ENCODE results near the gene MPZL3.

MPZL3 gene

DNA sequence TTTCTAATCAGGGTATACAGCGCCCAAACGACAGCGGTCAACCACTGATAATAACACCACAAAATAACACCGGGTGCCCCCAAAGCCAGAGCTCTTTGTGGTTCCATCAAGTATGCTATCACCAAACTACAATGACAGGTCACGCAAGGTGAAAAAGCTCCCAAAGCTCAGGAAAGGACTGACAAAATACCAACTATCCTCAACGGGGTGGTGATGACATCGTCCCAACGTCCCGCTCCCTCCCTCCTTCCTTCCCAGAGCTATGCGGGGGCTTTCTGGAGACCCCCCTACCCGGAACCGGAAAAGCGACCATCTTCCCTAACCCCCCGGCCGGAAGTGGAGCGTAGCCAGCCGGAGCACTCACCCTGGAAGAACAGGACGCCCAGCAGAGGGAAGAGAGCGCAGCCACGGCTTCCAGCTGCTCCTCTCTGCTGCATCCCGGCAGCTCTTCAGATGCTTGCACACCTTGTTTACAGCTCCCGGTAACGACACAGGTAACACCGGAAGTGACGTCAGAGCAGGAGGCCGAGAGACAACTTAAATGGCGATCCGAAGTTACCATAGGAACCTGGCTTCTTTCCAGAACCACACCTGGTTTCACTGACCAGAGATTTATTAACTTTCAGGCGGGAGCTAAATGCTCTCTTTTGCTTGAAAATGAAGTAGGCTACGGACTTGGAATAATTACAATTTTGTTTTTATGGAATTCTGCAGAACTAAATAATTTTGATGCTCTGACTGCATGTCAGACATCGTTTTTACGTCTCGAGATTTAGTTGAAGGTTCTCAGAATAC, at the start of gene MPZL3:
MPZL3 (minus strand) TSS at position 508 of the 795 bp plus-strand sequence; CDS start at position 437, 71 bp downstream.
- DNase-seq, result peak; percentile 89

GRCh38 chr11:118301600-118302195, 49.5 kb upstream of the MPZL3 start:
- DNase-seq, result no peak

DNA sequence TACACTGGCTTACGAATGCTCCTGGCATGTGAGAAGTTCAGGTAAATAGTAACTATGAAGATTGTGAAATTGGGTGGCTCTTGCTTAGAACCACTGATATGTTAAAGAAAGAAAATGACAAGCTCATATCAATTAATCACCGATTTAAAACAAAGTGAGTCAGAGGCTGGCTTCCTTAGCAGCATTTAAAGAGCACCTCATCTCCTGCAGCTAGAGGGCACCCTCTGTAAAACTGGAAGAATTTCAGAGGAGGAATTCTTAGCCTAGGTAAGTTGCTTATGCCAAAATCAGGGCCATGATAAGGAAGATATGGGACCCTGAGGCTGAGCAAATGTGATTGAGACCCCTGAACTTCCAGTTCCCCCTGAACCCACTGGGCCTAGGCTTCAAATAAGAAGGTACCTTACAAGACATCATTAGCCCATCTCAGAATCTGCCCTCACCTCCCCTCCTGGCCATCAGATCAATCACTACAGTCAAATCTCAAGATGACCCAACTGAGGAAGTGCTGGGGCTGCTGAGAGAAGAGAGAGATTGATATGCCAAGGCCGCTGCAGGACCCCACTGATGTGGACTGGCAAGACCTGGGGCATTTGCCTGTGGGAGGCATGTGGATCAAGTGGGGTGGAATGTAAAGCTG, 43.8 kb upstream of the MPZL3 start:
- peak; percentile 69 for DNase-seq

- DNase-seq, result no peak
Measured at GRCh38 chr11:118295199-118295598, 43.0 kb upstream of the MPZL3 start.

- DNase-seq, result no peak
Measured at GRCh38 chr11:118294053-118294452, 41.9 kb upstream of the MPZL3 start.

- DNase-seq, result no peak
Measured at GRCh38 chr11:118291477-118292135, 39.4 kb upstream of the MPZL3 start.

DNA sequence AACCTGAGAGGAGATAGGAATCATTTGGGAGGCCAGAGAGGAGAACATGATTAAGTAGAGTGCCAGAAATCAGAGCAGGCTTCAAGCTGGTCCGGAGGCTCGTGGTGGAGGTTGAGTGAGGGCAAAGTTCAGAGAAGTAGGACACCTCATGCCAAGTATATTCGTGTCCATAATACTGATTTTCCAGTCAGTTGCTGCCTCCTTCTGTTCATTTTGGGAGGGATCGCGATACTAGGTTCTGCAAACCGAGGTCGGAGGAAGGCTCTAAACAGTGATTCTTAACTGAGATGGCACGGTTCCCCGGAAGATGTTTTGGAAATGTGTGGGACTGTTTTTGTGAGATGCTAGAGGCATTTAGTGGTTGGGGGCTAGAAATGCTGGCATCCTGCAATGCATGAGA, 38.8 kb upstream of the MPZL3 start:
- DNase-seq, result peak; percentile 59

DNA sequence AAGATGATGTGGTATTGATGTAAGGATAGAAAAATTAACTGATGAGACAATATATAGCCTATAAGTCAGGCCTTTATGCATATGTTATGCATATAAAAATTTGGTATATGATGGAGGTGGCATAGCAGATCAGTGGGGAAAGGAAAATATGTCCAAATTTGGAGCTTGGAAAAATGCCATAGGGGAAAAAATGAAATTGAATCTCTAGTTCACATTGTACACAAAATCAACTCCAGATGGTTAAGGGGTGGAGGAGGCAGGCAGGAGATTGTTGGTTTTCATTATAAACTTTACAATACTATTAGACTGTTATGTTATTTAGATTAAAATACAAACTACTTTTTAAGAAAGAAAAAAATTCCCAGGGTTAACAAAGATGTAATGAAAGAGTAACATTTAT, 37.2 kb upstream of the MPZL3 start:
- no peak for DNase-seq

- DNase-seq, result no peak
Measured at GRCh38 chr11:118287006-118287405, 34.8 kb upstream of the MPZL3 start.

DNA sequence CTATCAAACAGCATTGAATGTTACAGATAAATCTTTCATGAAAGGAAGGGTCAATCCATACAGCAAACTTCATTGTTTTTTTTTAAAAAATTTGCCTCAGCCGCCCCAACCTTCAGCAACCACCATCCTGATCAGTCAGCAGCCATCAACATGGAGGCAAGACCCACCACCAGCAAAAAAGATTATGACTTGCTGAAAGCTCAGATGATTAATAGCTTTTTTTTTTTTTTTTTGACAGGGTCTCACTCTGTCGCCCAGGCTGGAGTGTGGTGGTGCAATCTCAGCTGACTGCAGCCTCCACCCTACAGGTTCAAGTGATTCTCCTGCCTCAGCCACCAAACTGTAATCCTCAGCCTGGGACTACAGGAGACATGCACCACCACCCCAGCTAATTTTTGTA, 34.4 kb upstream of the MPZL3 start:
- DNase-seq, result no peak

DNA sequence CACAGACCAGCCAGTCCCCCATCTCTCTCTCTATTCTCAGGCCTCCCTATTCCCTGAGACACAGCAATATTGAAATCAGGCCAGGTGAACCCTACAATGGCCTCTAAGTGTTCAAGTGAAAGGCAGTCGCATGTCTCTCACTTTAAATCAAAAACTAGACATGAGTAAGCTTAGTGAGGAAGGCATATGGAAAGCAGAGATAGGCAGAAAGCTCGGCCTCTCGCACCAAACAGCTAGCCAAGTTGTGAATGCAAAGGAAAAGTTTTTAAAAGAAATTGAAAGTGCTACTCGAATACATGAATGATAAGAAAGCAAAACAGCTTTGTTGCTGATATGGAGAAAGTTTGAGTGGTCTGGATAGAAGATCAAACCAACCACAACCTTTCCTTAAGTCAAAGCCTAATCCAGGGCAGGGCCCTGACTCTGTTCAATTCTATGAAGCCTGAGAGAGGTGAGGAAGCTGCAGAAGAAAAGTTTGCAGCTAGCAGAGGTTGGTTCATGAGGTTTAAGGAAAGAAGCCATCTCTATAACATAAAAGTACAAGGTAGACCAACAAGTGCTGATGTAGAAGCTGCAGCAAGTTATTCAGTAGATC, 31.7 kb upstream of the MPZL3 start:
- DNase-seq, result no peak

GRCh38 chr11:118283037-118283636, 31.0 kb upstream of the MPZL3 start:
- DNase-seq, result no peak

GRCh38 chr11:118282606-118283005, 30.4 kb upstream of the MPZL3 start:
- no peak for DNase-seq

DNA sequence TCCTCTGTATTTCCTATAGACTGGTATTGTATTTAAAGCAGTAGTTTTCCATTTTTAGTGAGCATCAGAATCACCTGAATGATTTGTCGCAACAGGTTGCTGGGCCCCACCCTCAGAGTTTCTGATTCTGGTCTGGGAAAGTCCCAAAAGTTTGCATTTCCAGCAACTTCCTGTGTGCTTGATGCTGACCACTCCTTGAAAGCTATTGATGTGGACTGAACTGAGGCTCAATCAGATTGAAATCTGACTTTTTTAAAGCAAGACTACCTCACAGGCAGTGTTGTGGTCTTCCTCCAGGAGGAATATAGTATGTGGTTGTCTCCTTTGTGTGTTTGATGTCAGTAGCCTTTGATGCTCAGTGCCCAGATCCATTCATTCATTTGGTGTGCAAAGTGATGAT, 29.1 kb upstream of the MPZL3 start:
- DNase-seq, result no peak

GRCh38 chr11:118277312-118277711, 25.1 kb upstream of the MPZL3 start:
- peak; percentile 14 for DNase-seq

GRCh38 chr11:118276422-118276821, 24.3 kb upstream of the MPZL3 start:
- no peak for DNase-seq

DNA sequence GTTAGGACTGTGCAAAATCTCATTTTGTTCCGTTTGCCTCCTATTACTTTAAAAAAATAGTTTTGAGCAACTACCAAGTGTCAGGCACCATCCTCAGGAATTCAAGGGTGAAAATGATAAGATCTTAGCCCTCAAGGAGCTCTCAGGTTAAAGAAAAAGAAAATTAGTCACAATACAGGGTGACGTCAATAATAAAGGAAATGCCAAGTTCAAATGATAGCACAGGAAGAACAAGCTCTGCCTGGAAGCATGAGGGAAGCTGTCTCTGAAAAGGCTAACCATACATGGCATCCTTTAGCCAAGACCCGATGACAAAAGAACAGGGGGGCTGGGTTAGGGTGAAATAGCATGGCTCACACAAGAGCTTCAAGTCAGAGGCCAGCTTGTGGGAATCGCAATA, 23.0 kb upstream of the MPZL3 start:
- no peak for DNase-seq

DNA sequence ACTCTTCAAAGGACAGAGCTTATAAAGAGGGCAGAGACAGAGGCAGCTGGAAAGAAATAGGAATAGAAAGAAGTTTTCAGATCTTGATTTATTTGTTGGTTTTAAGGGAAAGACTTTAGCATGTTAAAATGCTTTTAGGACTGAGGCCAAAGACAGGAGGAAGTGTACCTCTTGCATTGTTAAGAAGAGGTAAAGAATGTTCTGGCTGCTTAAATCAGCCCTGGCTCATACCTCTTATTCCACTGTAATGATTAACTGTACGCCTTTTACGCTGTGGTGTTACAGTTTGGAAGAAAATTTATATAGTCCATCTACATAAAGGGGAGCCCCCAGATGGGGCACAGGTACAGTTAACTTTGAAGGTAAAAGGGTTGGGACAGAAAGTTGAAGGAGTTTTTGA, 22.0 kb upstream of the MPZL3 start:
- no peak for DNase-seq

DNA sequence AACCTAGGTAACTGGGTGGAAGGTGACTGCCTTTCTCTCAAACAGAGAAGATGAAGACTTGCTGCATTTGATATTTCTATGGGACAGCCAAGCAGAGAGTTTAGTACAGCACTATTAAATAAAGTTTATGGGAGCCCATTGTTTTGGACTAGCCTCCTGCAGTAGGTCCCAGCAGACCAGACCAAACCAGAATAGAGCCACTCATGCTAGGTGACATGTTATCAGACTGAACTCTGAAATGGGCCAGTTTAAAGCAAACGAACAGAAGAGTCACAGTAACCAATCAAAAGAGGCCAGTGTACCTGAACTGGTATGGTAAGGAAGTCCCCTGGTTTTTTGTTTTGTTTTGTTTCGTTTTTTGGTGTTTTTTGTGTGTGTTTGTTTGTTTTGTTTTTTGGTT, 19.8 kb upstream of the MPZL3 start:
- no peak for DNase-seq

- no peak for DNase-seq
Measured at GRCh38 chr11:118267486-118267885, 15.3 kb upstream of the MPZL3 start.

GRCh38 chr11:118265954-118266353, 13.8 kb upstream of the MPZL3 start:
- no peak for DNase-seq

- no peak for DNase-seq
Measured at GRCh38 chr11:118264569-118265465, 12.7 kb upstream of the MPZL3 start.
